ENCODE results near the gene POLR2M.

Gene POLR2M

DNA sequence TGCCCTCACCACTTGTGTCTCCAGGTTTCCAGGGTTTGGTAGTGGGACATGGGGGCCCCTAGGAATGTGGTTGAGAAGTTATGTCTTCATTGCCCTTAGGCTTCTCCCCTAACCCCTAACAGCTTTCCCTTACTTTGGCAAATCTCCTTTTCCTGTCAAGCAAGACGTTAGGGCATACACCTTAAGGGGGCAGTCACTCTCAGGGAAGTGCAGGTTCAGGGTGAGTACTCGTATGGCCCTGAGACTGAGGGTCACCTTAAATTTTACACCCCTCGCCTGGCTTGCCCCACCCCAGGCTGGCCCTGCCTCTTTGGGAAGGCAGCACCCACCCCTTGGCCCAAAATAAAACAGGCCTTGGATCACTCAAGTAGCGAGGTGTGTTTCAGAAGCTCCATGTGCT is 33.5 kb downstream of the POLR2M start:
- DNase-seq (ENCODE audit: low read depth), result no peak

DNA sequence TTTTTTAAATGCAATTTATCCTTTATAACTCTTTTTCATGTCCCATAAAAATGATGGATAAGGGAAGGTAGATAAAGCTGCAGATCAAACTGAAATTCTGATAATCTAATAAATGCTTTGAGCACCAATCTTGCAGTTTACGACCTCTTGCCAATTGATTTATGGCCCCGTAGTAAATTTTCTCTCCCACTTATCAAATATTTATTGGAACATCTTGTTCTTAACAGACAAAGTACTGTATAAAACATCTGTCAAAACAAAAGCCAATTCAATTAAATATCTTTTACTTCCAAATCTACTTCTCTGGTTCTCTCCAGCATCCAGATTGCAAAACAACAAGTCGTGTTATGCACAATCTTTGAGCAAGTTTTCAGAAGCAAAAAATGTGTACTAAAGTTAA is 34.6 kb downstream of the POLR2M start:
- no peak for DNase-seq (ENCODE audit: low read depth)

DNA sequence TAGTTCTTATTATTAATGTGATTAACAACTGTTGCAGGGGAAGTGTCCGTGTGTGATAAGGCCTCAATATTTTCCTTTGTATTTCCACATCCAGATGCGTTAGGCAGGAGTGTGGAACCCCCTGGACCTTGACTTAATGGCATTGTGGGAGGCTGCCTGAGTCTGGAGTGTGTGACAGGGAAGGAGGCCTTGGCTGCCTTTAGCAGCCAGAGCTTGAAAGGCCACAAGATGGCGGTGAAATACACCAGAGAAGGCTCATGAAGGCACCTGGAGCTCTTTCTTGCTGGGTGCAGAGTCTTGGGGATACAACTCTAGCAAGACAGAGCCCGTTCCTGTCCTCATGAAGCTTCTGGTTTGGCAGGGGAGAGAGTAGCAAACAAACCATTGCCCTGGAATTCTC is 36.9 kb downstream of the POLR2M start:
- DNase-seq (ENCODE audit: low read depth), result no peak

DNA sequence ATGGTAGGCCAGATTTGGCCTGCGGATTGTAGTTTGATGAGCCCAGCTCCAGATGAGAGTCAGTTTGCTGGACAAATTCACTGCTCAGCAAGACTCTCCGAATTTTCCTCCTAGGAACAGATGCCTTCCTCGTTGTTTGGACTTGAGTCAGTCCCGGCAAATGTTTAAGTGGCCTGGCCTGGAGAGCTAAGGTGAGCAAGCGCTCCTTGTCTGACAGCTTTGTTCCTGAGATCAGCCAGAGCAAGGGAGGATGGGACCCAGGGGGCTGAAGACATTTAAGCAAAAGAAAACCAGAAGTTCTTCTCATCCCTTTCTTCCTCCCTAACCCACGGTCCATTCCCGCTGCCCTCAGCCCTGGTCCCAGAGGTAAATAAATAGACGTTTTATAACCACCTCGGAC is 40.3 kb downstream of the POLR2M start:
- no peak for DNase-seq (ENCODE audit: low read depth)

DNA sequence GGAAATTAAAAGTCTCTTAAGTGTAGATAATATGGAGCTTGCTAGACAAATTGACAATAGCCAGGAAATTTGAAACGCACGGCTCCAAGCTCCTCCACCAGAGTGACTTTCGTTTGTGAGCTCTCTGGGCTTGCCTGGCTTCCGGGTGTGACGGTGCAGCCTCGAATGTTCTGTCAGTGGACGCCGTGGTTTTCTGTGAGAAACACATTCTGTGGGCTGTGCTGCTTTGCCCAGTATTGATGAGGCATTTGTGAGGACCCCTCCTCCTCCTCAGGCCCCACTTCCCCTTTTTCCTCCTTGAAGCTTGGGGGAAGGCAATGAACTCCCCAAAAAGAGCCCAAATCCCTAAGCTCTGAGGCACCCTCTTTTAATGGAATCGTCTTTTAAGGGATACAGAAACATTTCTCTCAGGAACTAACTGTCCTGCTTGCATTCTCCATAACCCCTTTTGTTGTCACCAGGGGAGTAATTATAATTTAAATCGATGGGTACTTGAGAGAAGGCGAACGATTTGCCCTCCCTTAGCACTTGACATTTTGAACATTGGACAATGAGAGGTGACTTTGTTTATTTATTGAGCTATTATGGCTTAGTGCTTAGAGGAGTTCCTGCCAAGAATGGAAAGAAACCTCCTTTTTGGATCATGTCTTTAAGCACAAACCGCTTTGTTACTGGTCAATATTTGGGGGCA is 40.8 kb downstream of the POLR2M start:
- DNase-seq (ENCODE audit: low read depth), result no peak

DNA sequence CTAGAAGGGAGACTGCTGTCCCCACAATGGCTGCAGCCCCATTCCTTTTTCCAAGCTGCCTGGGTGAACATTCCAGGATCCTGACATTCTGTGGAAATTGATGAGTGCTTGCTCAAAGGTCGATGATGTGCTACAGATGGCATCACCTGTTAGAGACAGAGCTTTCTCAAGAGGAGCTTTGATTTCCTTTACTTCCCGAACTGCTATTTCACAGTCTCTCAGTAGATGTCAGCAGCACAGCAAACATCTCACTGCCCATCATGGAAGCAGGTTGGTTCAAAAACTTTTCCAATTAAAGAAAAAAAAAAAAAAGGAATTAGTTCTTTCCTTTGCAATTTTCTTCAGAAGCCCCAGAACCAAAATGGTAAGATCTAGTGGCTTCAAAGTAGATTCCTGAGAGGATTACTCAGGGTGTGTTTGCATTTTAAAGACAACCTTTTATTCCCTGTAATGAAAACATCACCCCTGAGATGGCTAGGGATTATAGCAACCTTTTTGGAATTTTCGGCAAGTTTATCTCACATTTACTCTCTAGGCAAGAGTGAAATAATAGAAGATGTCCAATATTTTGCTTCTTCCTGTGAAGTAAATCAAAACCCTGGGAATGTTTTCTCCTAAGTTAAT is 44.8 kb downstream of the POLR2M start:
- DNase-seq (ENCODE audit: low read depth), result no peak

DNA sequence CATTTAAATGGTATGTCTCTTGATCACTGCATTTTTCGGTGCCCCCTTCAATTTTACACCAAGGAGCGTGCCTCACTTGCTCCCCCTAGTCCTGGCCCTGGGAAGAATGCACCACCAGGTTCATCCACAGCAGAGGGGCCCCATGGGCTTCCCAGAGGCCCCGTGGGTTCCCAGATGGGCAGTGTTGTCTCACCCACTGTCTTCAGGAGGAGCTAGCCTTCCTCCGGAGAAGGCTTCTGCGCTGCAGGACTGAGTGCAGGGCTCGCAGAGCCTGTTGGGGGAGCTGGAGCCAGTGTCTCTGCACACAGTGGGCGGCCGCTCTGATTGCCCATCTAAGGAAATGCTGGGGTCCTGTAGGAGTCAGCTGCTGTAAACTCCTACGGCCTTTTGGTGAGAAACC is 45.9 kb downstream of the POLR2M start:
- no peak for DNase-seq (ENCODE audit: low read depth)

DNA sequence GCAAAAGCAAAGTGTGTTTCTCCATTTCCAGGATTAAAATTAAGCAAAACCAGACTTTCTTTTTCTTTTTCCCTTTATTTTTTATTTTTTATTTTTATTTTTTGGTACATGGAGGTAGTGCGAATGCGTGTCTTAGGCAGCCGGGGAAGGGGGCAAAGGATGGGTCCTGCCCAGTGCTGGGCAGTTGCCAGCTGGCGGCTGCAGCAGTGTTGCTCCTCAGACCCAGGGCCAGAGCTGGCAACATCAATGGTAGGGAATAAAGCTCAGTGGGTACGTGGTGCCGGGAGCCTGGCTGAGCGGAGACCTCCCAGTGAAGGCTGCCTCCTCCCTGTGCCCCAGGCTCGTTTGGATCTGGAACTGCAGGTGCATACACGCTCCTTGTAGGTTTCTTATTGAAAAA is 46.3 kb downstream of the POLR2M start:
- DNase-seq (ENCODE audit: low read depth), result no peak

DNA sequence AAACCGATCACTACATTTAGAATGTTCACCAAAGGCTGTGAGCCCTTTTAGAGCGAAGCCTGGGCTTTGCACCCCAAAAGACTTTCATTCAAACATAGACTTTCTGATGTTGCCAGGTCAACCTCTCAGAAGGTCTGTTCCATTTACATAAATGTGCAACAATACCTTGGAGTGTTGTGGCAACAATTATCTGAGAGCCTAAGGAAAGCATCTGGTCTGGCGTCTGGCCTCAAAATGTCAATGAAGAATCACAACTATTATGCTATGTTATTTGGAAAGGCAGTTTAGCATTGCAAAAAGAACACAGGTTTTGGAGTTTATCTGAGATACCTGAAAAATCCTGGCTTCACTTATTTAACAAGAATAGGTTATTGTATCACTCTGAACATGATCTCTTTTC is 50.0 kb downstream of the POLR2M start:
- no peak for DNase-seq (ENCODE audit: low read depth)

DNA sequence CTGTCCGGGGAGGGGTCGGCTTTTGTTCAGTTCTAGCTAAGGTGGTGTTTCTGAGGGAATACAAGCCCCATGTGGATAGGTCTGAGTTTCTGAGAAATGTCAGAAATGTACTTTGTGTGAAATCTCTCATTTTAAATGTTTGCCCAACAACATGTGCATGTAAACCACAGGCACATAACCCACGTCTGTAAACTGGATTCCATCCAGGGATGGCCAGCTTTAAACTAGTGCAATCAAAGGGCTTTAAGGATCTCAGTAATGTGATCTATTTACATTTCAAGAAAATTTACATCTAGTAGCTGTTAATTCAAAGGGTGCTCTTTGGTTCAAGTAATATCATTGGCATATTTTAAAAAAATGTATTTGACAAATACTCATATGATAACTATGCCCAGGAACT is 52.0 kb downstream of the POLR2M start:
- DNase-seq (ENCODE audit: low read depth), result no peak

DNA sequence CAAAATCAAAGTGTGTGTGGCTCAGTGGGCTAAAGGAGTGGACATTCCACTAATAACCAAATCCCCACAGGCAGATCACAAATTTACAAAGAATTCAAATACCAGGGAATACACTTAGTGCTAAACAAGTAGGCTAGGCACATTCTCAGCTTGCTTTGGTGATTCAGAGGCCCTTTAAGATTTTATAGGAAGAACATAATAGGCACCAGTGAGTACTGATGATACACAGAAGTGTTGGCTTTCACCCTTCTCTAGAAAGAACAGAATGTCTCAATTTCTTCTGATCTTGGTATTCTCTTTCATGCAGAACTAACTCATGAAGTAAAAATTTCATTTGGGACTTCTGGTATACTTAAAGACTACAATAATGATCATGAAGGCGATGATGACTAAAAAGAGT is 55.0 kb downstream of the POLR2M start:
- DNase-seq (ENCODE audit: low read depth), result no peak

DNA sequence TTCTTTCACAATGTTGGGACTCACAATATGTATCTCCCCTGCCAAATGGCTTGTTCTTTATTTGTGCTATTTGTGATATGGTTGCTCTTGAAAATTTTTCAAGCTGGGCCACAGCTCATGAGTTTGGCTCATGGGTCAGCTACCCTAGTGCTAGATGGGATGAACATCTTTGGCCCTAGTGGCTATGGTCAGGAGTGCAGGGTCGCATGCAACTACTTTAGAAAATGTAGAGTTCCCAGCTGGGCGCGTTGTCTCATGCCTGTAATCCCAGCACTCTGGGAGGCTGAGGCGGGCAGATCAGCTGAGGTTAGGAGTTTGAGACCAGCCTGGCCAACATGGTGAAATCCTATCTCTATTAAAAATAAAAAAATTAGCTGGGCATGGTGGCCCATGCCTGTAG is 55.8 kb downstream of the POLR2M start:
- DNase-seq (ENCODE audit: low read depth), result no peak

DNA sequence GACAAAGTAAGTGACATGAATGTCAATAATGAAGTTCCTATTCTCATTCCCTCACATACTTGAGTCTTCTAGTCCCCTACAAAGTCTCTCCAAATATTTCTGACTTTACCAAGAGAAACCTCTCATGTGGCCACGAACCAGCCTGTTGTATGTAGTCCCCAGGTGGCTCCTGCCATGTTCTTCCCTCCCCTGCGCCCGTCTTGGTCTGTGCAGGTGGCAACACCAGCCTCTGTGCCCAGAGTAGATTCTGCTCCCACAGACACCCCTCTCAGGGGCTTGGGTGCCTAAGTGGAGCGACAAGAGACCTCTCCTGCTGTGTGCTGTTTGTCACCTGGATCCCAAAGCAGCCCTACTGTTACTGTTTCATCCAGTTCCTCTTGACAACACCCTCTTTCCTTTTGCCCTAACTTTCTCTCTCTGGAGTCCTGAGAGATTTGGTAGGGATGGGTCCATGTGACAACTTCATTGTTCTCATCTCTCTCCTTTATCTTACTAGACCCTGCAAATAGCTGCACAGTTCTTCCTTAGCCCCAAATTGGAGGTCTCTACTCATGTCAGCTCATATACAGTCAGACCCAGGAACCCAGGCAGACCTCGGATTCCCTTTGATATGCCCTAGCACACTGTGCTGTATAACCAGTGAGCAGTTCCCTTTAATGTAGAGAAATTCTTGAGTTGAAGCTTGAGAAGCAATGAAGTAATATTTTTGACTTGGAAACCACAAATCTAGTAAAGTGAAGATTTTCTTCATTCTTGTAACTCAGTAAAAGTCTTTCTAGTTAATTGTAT is 56.9 kb downstream of the POLR2M start:
- DNase-seq (ENCODE audit: low read depth), result no peak

Measured in stimulated activated CD8-positive, alpha-beta memory T cell treated with anti-CD3 and anti-CD28 coated beads, Interleukin-12 subunit alpha, Interleukin-12 subunit beta, amount 100 ng/mL, for 1 hour (primary cell).